ENCODE data around the gene TBKBP1. TPM values are rescaled to one million over a fixed set of nuclear protein-coding genes. Genes with fewer than 3 reads are reported as not detected.

TBKBP1 gene
- total RNA-seq, 4 donors from 2014 or later, result 8.2 to 11.0 (median 10.0) TPM

GRCh38 chr17:47728214-47728877 is 34.4 kb downstream of the TBKBP1 start:
- Histone ChIP-seq H3K9me3 (no peaks in the 10 kb centered on the region), H3K4me3 (replicated peaks in 1 of 3) (no peak overlapping the region), H3K4me1 (peaks cover 0 to 5% of the 10 kb centered on the region in 2 donors), H3K27ac (no peak overlapping the region), H3K36me3 (no peaks in the 10 kb centered on the region), H3K27me3 (no peaks in the 10 kb centered on the region)
- no peak for TF ChIP-seq POLR2A (IDR thresholded peaks at IDR 0.05)
- TF ChIP-seq CTCF (IDR thresholded peaks at IDR 0.05), result no peak
- 86 to 90% methylated on average over 4 of the region's 4 CpGs for WGBS, 2 donors
- DNase-seq, result no peak
- intact Hi-C loops (cut with DNase I), result no loop called here

- H3K27me3 ChIP-seq, result peaks cover 6% of the 10 kb centered on the region
- no peak for DNase-seq
- WGBS, 2 donors, result 68 to 70% methylated on average over 8 of the region's 8 CpGs
These were observed 35.5 kb downstream of the TBKBP1 start for GRCh38 chr17:47729476-47729875.

GRCh38 chr17:47730681-47731080 is 36.7 kb downstream of the TBKBP1 start:
- peaks cover 6% of the 10 kb centered on the region for H3K27me3 ChIP-seq
- H3K9me3 ChIP-seq, result no peaks in the 10 kb centered on the region
- intact Hi-C loops (cut with DNase I), result no loop called here
- 77 to 90% methylated on average over 4 of the region's 4 CpGs for WGBS, 2 donors
- no peak overlapping the region for H3K4me3 ChIP-seq (replicated peaks in 1 of 3)
- H3K4me1 ChIP-seq, result peaks cover 0 to 13% of the 10 kb centered on the region in 2 donors
- no peaks in the 10 kb centered on the region for H3K36me3 ChIP-seq
- TF ChIP-seq POLR2A (IDR thresholded peaks at IDR 0.05), result no peak
- TF ChIP-seq CTCF (IDR thresholded peaks at IDR 0.05), result no peak
- H3K27ac ChIP-seq, result no peak overlapping the region
- DNase-seq, result no peak

More at GRCh38 chr17:47729476-47729875, 35.5 kb downstream of the TBKBP1 start:
- intact Hi-C loops (cut with DNase I), result no loop called here
- Histone ChIP-seq H3K9me3 (no peaks in the 10 kb centered on the region), H3K4me3 (replicated peaks in 1 of 3) (no peak overlapping the region), H3K4me1 (peaks cover 0 to 13% of the 10 kb centered on the region in 2 donors), H3K27ac (no peak overlapping the region), H3K36me3 (no peaks in the 10 kb centered on the region)
- TF ChIP-seq CTCF (IDR thresholded peaks at IDR 0.05) (no peak), POLR2A (IDR thresholded peaks at IDR 0.05) (no peak)

GRCh38 chr17:47731396-47731795 is 37.4 kb downstream of the TBKBP1 start:
- peaks cover 6% of the 10 kb centered on the region for H3K27me3 ChIP-seq

GRCh38 chr17:47732399-47733046 is 38.6 kb downstream of the TBKBP1 start:
- no peaks in the 10 kb centered on the region for H3K9me3 ChIP-seq
- no peaks in the 10 kb centered on the region for H3K36me3 ChIP-seq
- DNase-seq, result no peak
- no peak overlapping the region for H3K4me3 ChIP-seq (replicated peaks in 1 of 3)
- peaks cover 0 to 13% of the 10 kb centered on the region in 2 donors for H3K4me1 ChIP-seq
- TF ChIP-seq POLR2A (IDR thresholded peaks at IDR 0.05) (no peak), CTCF (IDR thresholded peaks at IDR 0.05) (no peak)
- H3K27me3 ChIP-seq, result peaks cover 6% of the 10 kb centered on the region
- intact Hi-C loops (cut with DNase I), result no loop called here
- 39 to 78% methylated on average over 7 to 8 of the region's 12 CpGs for WGBS, 2 donors
- no peak overlapping the region for H3K27ac ChIP-seq

More at GRCh38 chr17:47731396-47731795, 37.4 kb downstream of the TBKBP1 start:
- no peak for DNase-seq
- no peak for TF ChIP-seq POLR2A (IDR thresholded peaks at IDR 0.05)
- no peak overlapping the region for H3K4me3 ChIP-seq (replicated peaks in 1 of 3)
- H3K4me1 ChIP-seq, result peaks cover 0 to 13% of the 10 kb centered on the region in 2 donors
- intact Hi-C loops (cut with DNase I), result no loop called here
- H3K36me3 ChIP-seq, result no peaks in the 10 kb centered on the region
- H3K27ac ChIP-seq, result no peak overlapping the region
- WGBS, 2 donors, result 62 to 93% methylated on average over 2 of the region's 2 CpGs
- H3K9me3 ChIP-seq, result no peaks in the 10 kb centered on the region

Data from thyroid gland (tissue), 4 donors.